ENCODE data around the gene RABGAP1.

GRCh38 chr9:123033864-123034601, 93.2 kb downstream of the RABGAP1 start:
- TF ChIP-seq POLR2AphosphoS5 (IDR thresholded peaks at IDR 0.05; ENCODE audit: insufficient read depth in 1 of 2, low read depth in 1 of 2) (no peak), CTCF (IDR thresholded peaks at IDR 0.05) (no peak), POLR2A (IDR thresholded peaks at IDR 0.05) (no peak)

All from vagina (tissue), 2 donors.